ENCODE results near the gene ABCF3. TPM values are rescaled to one million over a fixed set of nuclear protein-coding genes. Genes with fewer than 3 reads are reported as not detected.

Gene ABCF3
- total and polyA plus RNA-seq, 2 of the 13 experiments (the other 11 are each of a cell fraction or from before 2014, with no cell fraction given): 38.8 to 46.5 TPM

DNA sequence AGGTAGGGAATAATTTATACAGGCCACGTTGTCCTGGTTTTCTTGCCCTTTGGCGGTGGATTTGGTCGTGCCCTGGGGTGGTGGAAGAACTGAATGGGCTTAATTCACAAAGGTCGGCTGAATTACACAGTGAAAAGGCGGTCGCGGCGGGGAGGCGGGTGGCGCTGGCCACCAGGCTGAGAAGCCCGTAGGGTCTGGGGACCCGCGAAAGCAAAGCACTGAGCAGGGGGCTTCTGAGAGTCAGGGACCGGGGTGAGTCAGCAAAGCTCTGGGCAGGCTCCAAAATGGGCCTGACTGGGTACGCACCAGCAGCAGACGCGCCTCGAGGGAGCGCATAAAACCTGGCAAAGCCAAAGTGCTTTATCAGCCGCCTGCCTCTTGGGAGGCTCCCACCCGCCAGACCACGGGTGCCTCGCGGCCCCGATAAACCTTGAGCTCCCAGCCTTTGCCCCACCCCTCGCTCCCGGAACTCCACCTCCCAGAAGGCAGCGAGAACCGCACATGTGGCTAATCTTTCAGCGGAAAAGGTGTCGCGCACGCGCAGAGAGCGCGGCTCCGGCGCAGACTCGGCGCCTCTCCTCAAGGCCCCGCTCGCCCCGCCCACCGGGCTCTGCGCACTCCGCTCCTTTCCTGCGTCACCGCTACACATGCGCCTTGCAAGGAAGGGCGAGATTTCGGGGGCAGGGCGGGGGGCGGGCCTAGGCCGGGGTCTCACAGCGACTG is 377 bp upstream of the ABCF3 start (continued):
- TF ChIP-seq KMT2B (CRISPR knock-in tag; IDR thresholded peaks at IDR 0.05) (0 out of 2 replicates have a peak, but pooled peaks have one; percentile 31), HOXD1 (CRISPR knock-in tag; IDR thresholded peaks at IDR 0.05) (peak; percentile 30), ZNF160 (CRISPR knock-in tag; IDR thresholded peaks at IDR 0.05) (no peak), CEBPG (CRISPR knock-in tag; IDR thresholded peaks at IDR 0.05) (0 out of 2 replicates have a peak, but pooled peaks have one; percentile 27), MIXL1 (CRISPR knock-in tag; IDR thresholded peaks at IDR 0.05) (no peak), SOX13 (IDR thresholded peaks at IDR 0.05) (no peak), SOX13 (CRISPR knock-in tag; conservative IDR thresholded peaks at IDR 0.05 in 1 of 2, IDR thresholded peaks at IDR 0.05 in 1 of 2) (0 out of 4 replicates have a peak, but pooled peaks of 1 of the 2 experiments have one; percentile 3), TFAP4 (IDR thresholded peaks at IDR 0.05; ENCODE audit: borderline replicate concordance, low read depth) (peak; percentile 43; the same call in 1 of the 2 replicates), SOX6 (IDR thresholded peaks at IDR 0.05) (no peak), SOX6 (CRISPR knock-in tag; IDR thresholded peaks at IDR 0.05) (peak; percentile 50; the same call in 1 of the 2 replicates), ZFP37 (CRISPR knock-in tag; IDR thresholded peaks at IDR 0.05; ENCODE audit: borderline replicate concordance) (no peak; the same call in 1 of the 2 replicates), TSC22D2 (CRISPR knock-in tag; IDR thresholded peaks at IDR 0.05; ENCODE audit: borderline replicate concordance) (peak; percentile 51; the same call in 1 of the 2 replicates), NFATC3 (CRISPR knock-in tag; IDR thresholded peaks at IDR 0.05) (0 out of 2 replicates have a peak, but pooled peaks have one; percentile 12), MXI1 (IDR thresholded peaks at IDR 0.05; ENCODE audit: borderline replicate concordance, low read depth, low read length) (peak; percentile 94; the same call in 1 of the 3 replicates), PAWR (CRISPR knock-in tag; IDR thresholded peaks at IDR 0.05; ENCODE audit: borderline replicate concordance) (no peak), ZBTB38 (CRISPR knock-in tag; IDR thresholded peaks at IDR 0.05) (peak; percentile 72), TRIM22 (IDR thresholded peaks at IDR 0.05) (no peak), ZNF24 (IDR thresholded peaks at IDR 0.05) (no peak), THYN1 (CRISPR knock-in tag; IDR thresholded peaks at IDR 0.05; ENCODE audit: borderline replicate concordance, low read depth) (no peak), ZNF501 (CRISPR knock-in tag; IDR thresholded peaks at IDR 0.05) (peak; percentile 95), ISX (CRISPR knock-in tag; conservative IDR thresholded peaks at IDR 0.05) (no peak)
- TF ChIP-seq, protein P1, sequence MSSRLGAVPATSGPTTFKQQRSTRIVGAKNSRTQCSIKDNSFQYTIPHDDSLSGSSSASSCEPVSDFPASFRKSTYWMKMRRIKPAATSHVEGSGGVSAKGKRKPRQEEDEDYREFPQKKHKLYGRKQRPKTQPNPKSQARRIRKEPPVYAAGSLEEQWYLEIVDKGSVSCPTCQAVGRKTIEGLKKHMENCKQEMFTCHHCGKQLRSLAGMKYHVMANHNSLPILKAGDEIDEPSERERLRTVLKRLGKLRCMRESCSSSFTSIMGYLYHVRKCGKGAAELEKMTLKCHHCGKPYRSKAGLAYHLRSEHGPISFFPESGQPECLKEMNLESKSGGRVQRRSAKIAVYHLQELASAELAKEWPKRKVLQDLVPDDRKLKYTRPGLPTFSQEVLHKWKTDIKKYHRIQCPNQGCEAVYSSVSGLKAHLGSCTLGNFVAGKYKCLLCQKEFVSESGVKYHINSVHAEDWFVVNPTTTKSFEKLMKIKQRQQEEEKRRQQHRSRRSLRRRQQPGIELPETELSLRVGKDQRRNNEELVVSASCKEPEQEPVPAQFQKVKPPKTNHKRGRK (CRISPR knock-in tag; IDR thresholded peaks at IDR 0.05): no peak
- TF ChIP-seq, protein P2, sequence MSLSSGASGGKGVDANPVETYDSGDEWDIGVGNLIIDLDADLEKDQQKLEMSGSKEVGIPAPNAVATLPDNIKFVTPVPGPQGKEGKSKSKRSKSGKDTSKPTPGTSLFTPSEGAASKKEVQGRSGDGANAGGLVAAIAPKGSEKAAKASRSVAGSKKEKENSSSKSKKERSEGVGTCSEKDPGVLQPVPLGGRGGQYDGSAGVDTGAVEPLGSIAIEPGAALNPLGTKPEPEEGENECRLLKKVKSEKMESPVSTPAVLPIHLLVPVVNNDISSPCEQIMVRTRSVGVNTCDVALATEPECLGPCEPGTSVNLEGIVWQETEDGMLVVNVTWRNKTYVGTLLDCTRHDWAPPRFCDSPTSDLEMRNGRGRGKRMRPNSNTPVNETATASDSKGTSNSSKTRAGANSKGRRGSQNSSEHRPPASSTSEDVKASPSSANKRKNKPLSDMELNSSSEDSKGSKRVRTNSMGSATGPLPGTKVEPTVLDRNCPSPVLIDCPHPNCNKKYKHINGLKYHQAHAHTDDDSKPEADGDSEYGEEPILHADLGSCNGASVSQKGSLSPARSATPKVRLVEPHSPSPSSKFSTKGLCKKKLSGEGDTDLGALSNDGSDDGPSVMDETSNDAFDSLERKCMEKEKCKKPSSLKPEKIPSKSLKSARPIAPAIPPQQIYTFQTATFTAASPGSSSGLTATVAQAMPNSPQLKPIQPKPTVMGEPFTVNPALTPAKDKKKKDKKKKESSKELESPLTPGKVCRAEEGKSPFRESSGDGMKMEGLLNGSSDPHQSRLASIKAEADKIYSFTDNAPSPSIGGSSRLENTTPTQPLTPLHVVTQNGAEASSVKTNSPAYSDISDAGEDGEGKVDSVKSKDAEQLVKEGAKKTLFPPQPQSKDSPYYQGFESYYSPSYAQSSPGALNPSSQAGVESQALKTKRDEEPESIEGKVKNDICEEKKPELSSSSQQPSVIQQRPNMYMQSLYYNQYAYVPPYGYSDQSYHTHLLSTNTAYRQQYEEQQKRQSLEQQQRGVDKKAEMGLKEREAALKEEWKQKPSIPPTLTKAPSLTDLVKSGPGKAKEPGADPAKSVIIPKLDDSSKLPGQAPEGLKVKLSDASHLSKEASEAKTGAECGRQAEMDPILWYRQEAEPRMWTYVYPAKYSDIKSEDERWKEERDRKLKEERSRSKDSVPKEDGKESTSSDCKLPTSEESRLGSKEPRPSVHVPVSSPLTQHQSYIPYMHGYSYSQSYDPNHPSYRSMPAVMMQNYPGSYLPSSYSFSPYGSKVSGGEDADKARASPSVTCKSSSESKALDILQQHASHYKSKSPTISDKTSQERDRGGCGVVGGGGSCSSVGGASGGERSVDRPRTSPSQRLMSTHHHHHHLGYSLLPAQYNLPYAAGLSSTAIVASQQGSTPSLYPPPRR (CRISPR knock-in tag; IDR thresholded peaks at IDR 0.05; ENCODE audit: borderline replicate concordance): no peak

Measured in HepG2 (cell line).